IMR-90 (cell line): Measurements from ENCODE around the gene CADM2. TPM values are rescaled to one million over a fixed set of nuclear protein-coding genes. Genes with fewer than 3 reads are reported as not detected.

Experiments
- ATAC-seq: fragments of 200-7000 bp; cut with Tn5 transposase; 2 replicates; pipeline ENCODE4 v1.9.1; 2020; ENCODE audit warnings: low read depth, mild to moderate bottlenecking, moderate library complexity
- BruUV-seq: library from RNA; stranded (reverse); fragments of 400-500 nt; replicated peaks from 2 replicates; lab custom pipeline; 2021; lab: Mats Ljungman, UMichigan
- CTCF ChIA-PET: fragments of 300-600 bp; formaldehyde crosslinking; extraction: SDS; loops from one replicate; lab custom pipeline; 2021; ENCODE audit warnings: antibody characterized with exemption; lab: Yijun Ruan, JAX
- POLR2A ChIA-PET: fragments of 300-600 bp; sonication (Branson Sonifier 250); formaldehyde crosslinking; loops from one replicate; lab custom pipeline; 2022; ENCODE audit warnings: antibody characterized with exemption; ENCODE audit not compliant: unreplicated experiment; lab: Charles Lee
- DNase-seq: peaks from one replicate; pipeline ENCODE4 v3.0.0; 2013
- H2AFZ ChIP-seq: replicated peaks from 2 replicates; pipeline ENCODE3; 2013; ENCODE audit warnings: low read length, mild to moderate bottlenecking; ENCODE audit not compliant: poor library complexity
- H2AK5ac ChIP-seq: 2 replicates; pipeline ENCODE4 v1.6.1; 2013; ENCODE audit warnings: low read depth, low read length, inconsistent platforms
- H2AK9ac ChIP-seq: replicated peaks from 2 replicates; pipeline ENCODE3; 2013; ENCODE audit warnings: mild to moderate bottlenecking, low read depth, low read length, moderate library complexity; ENCODE audit not compliant: poor library complexity
- H2BK120ac ChIP-seq: 2 replicates; pipeline ENCODE4 v1.6.1; 2013; ENCODE audit warnings: low read depth, low read length, inconsistent platforms
- H2BK15ac ChIP-seq: 3 replicates; pipeline ENCODE4 v1.6.1; 2013; ENCODE audit warnings: low read depth, low read length, inconsistent platforms
- H2BK20ac ChIP-seq: 2 replicates; pipeline ENCODE4 v1.6.1; 2013; ENCODE audit warnings: low read depth, mild to moderate bottlenecking, inconsistent platforms, low read length, moderate library complexity
- H2BK5ac ChIP-seq: 2 replicates; pipeline ENCODE4 v1.6.1; 2013; ENCODE audit warnings: mild to moderate bottlenecking, low read depth, low read length, inconsistent platforms; ENCODE audit not compliant: poor library complexity, severe bottlenecking
- H3K14ac ChIP-seq: replicated peaks from 2 replicates; pipeline ENCODE4 v1.6.1; 2013; ENCODE audit warnings: low read depth, low read length, inconsistent platforms
- H3K18ac ChIP-seq: 2 replicates; pipeline ENCODE4 v1.6.1; 2013; ENCODE audit warnings: low read depth, low read length, control low read depth
- H3K23ac ChIP-seq: 2 replicates; pipeline ENCODE4 v1.6.1; 2013; ENCODE audit warnings: low read depth, low read length, inconsistent platforms
- H3K27ac ChIP-seq: 2 replicates; pipeline ENCODE4 v1.5.1; 2013; ENCODE audit warnings: mild to moderate bottlenecking, control low read depth, low read length; ENCODE audit not compliant: insufficient read depth
- H3K27me3 ChIP-seq: 2 replicates; pipeline ENCODE4 v1.6.1; 2013; ENCODE audit warnings: low read length; ENCODE audit not compliant: control insufficient read depth, insufficient read depth
- H3K36me3 ChIP-seq: 2 replicates; pipeline ENCODE4 v1.6.1; 2013; ENCODE audit warnings: low read length, mixed read lengths; ENCODE audit not compliant: control insufficient read depth, insufficient read depth
- H3K4ac ChIP-seq: 2 replicates; pipeline ENCODE4 v1.6.1; 2013; ENCODE audit warnings: low read depth, low read length, inconsistent platforms
- H3K4me1 ChIP-seq: 2 replicates; pipeline ENCODE4 v1.6.1; 2013; ENCODE audit warnings: low read length, mixed read lengths; ENCODE audit not compliant: control insufficient read depth, insufficient read depth
- H3K4me2 ChIP-seq: 2 replicates; pipeline ENCODE4 v1.6.1; 2013; ENCODE audit warnings: low read depth, mild to moderate bottlenecking, control low read depth, low read length, moderate library complexity
- H3K4me3 ChIP-seq: 2 replicates; pipeline ENCODE4 v1.5.1; 2013; ENCODE audit warnings: low read depth, mild to moderate bottlenecking, control low read depth, low read length, moderate library complexity; ENCODE audit not compliant: insufficient read depth
- H3K56ac ChIP-seq: 2 replicates; pipeline ENCODE4 v1.6.1; 2013; ENCODE audit warnings: low read length, inconsistent platforms; ENCODE audit not compliant: insufficient read depth; ENCODE audit errors: extremely low read depth
- H3K79me1 ChIP-seq, 2 experiments: 2 replicates each; pipeline ENCODE4 v1.6.1; 2013; ENCODE audit warnings: low read length in 2 of 2, inconsistent platforms in 1 of 2, low read depth in 1 of 2
- H3K9ac ChIP-seq: 2 replicates; pipeline ENCODE4 v1.6.1; 2013; ENCODE audit warnings: low read depth, low read length, control low read depth
- H3K9me1 ChIP-seq: 2 replicates; pipeline ENCODE4 v1.6.1; 2013; ENCODE audit warnings: low read length, inconsistent platforms; ENCODE audit not compliant: insufficient read depth
- H3K9me3 ChIP-seq: 2 replicates; pipeline ENCODE4 v1.6.1; 2013; ENCODE audit warnings: low read length; ENCODE audit not compliant: control insufficient read depth, insufficient read depth
- H4K20me1 ChIP-seq: 2 replicates; pipeline ENCODE4 v1.6.1; 2013; ENCODE audit warnings: low read length, inconsistent platforms; ENCODE audit not compliant: insufficient read depth
- H4K5ac ChIP-seq: 2 replicates; pipeline ENCODE4 v1.6.1; 2013; ENCODE audit warnings: mild to moderate bottlenecking, low read depth, low read length, control low read depth
- H4K8ac ChIP-seq, 2 experiments: 2 replicates each; pipeline ENCODE4 v1.6.1; 2013; ENCODE audit warnings: low read depth in 2 of 2, low read length in 2 of 2, control low read depth in 1 of 2, inconsistent platforms in 1 of 2
- H4K91ac ChIP-seq: 2 replicates; pipeline ENCODE4 v1.6.1; 2013; ENCODE audit warnings: low read depth, low read length, inconsistent platforms; ENCODE audit not compliant: insufficient read depth
- BHLHE40 ChIP-seq: fragments of 150-350 bp; IDR thresholded peaks from 2 replicates; pipeline ENCODE4 v1.6.1; 2016; ENCODE audit warnings: mild to moderate bottlenecking, low read depth, low read length
- CEBPB ChIP-seq: IDR thresholded peaks from 2 replicates; pipeline ENCODE4 v1.6.1; 2012; ENCODE audit warnings: low read depth, low read length, improper control_type of control experiment
- CHD1 ChIP-seq: IDR thresholded peaks from 2 replicates; pipeline ENCODE4 v1.6.1; 2012; ENCODE audit warnings: low read depth, low read length, improper control_type of control experiment
- ELK1 ChIP-seq: fragments of 150-350 bp; IDR thresholded peaks from 2 replicates; pipeline ENCODE4 v1.6.1; 2016; ENCODE audit warnings: low read depth, mild to moderate bottlenecking, low read length, moderate library complexity, borderline replicate concordance
- FOS ChIP-seq: fragments of 150-350 bp; IDR thresholded peaks from 2 replicates; pipeline ENCODE4 v1.6.1; 2016; ENCODE audit warnings: low read depth, low read length
- MAFK ChIP-seq: IDR thresholded peaks from 2 replicates; pipeline ENCODE4 v1.6.1; 2012; ENCODE audit warnings: low read depth, low read length, improper control_type of control experiment
- RAD21 ChIP-seq: IDR thresholded peaks from 2 replicates; pipeline ENCODE4 v1.6.1; 2012; ENCODE audit warnings: low read length, improper control_type of control experiment
- RCOR1 ChIP-seq: IDR thresholded peaks from 2 replicates; pipeline ENCODE4 v1.6.1; 2012; ENCODE audit warnings: mild to moderate bottlenecking, low read length, improper control_type of control experiment; ENCODE audit not compliant: insufficient replicate concordance
- SMC3 ChIP-seq: fragments of 150-350 bp; IDR thresholded peaks from 2 replicates; pipeline ENCODE4 v1.6.1; 2016; ENCODE audit warnings: low read depth, mild to moderate bottlenecking, antibody characterized with exemption, low read length, moderate library complexity
- WGBS, 2 experiments: methylation state at CpG; one replicate each; pipeline versions ENCODE4 v1.1.5 to v1.1.7; 2013; ENCODE audit warnings: missing lambda C conversion rate in 2 of 2; ENCODE audit not compliant: insufficient read length in 1 of 2; ENCODE audit errors: extremely low coverage in 2 of 2; 5-methylcytosine and 5-hydroxymethylcytosine counted together
- dilution Hi-C: fragments of 300-500 bp; cut with HindIII; formaldehyde crosslinking; loops from one replicate; pipeline ENCODE4 v1.14.3; 2018; ENCODE audit warnings: low sequenced_read_pairs; ENCODE audit not compliant: unreplicated experiment
- in situ Hi-C: fragments of 300-500 bp; cut with MboI; formaldehyde crosslinking; loops from 3 replicates; pipeline ENCODE4 v1.14.3; 2019; ENCODE audit warnings: low sequenced_read_pairs, inconsistent platforms, mixed read lengths
- intact Hi-C: fragments of 100-400 bp; cut with micrococcal nuclease; formaldehyde crosslinking; loops from 2 replicates; pipeline ENCODE4 v1.10.0; 2022
- polyA plus RNA-seq, 3 experiments: library from polyadenylated mRNA; depleted of rRNA; stranded (reverse); fragments of >200 nt; gene quantifications; 2 replicates each; pipeline ENCODE4 v1.2.3, GENCODE V29; 2012; ENCODE audit warnings: low replicate concordance in 1 of 3
- total RNA-seq: library from RNA; depleted of rRNA; stranded (reverse); fragments of >200 nt; gene quantifications from 2 replicates; pipeline ENCODE4 v1.2.3, GENCODE V29; 2012

Gene CADM2
- total and polyA plus RNA-seq, 2 of the 4 experiments (the other 2 are of a cell fraction), result not detected

- Histone ChIP-seq H4K20me1 (no peaks in the 10 kb centered on the region), H2BK20ac (no peak overlapping the region), H3K27ac (no peak overlapping the region), H2AFZ (no peak overlapping the region), H3K27me3 (no peaks in the 10 kb centered on the region), H4K8ac (no peak overlapping the region), H4K5ac (no peak overlapping the region), H2BK5ac (no peak overlapping the region), H3K56ac (no peak overlapping the region), H3K9me3 (no peaks in the 10 kb centered on the region), H3K23ac (no peak overlapping the region), H2BK120ac (no peak overlapping the region), H2AK9ac (no peak overlapping the region), H3K14ac (no peak overlapping the region), H2BK15ac (no peak overlapping the region), H3K79me1 (no peaks in the 10 kb centered on the region), H3K4me1 (no peaks in the 10 kb centered on the region), H3K9me1 (no peaks in the 10 kb centered on the region), H3K18ac (no peak overlapping the region), H3K4me2 (no peak overlapping the region), H3K9ac (no peak overlapping the region), H3K4ac (no peak overlapping the region), H2AK5ac (no peak overlapping the region), H3K4me3 (no peak overlapping the region), H4K91ac (no peak overlapping the region), H3K36me3 (no peaks in the 10 kb centered on the region)
- no peak for DNase-seq
- no TSS peak for BruUV-seq
- in situ Hi-C loops (no loop called here), intact Hi-C loops (no loop called here), dilution Hi-C loops (no loop called here)
- POLR2A ChIA-PET, result no interaction called here
- no peak for ATAC-seq
- 60% methylated on average over 1 of the region's 3 CpGs; no CpG with 5 or more reads in 1 of the 2 experiments for WGBS, 2 experiments
- TF ChIP-seq FOS, result no peak
- no peak for TF ChIP-seq BHLHE40
- TF ChIP-seq RCOR1, result no peak
- no peak for TF ChIP-seq SMC3
- TF ChIP-seq CHD1, result no peak
- TF ChIP-seq ELK1, result no peak
- no peak for TF ChIP-seq CEBPB
- TF ChIP-seq MAFK, result no peak
- TF ChIP-seq RAD21, result no peak
- CTCF ChIA-PET, result no interaction called here
These were observed 703.7 kb downstream of the CADM2 start for GRCh38 chr3:85662462-85662861.
